Muscle layer of colon (tissue), 2 donors: ENCODE measurements around the gene NFYC.
"Not testable (repeated sequence)": the region's sequence is repeated elsewhere in the genome, so short reads cannot be mapped to it uniquely, and the experiment has no call there.

Source experiments
- H3K27ac ChIP-seq: one replicate; pipeline ENCODE4 v1.7.0; 2013; ENCODE audit warnings: low read depth, mild to moderate bottlenecking, low read length, moderate library complexity
- H3K27me3 ChIP-seq, 2 donors: one replicate each; pipeline ENCODE4 v1.7.0; 2013; ENCODE audit warnings: low read length in 2 of 2, mild to moderate bottlenecking in 2 of 2; ENCODE audit not compliant: insufficient read depth in 2 of 2, control insufficient read depth in 1 of 2
- H3K36me3 ChIP-seq: one replicate; pipeline ENCODE4 v1.7.0; 2013; ENCODE audit warnings: mild to moderate bottlenecking, low read length; ENCODE audit not compliant: insufficient read depth
- H3K4me1 ChIP-seq: one replicate; pipeline ENCODE4 v1.7.0; 2013; ENCODE audit warnings: mild to moderate bottlenecking, low read length; ENCODE audit not compliant: insufficient read depth
- H3K4me3 ChIP-seq, 2 donors: one replicate each; pipeline ENCODE4 v1.7.0; 2013; ENCODE audit warnings: low read length in 2 of 2, low read depth in 1 of 2, mild to moderate bottlenecking in 1 of 2, moderate library complexity in 1 of 2
- H3K9ac ChIP-seq: one replicate; pipeline ENCODE4 v1.7.0; 2013; ENCODE audit warnings: low read length
- H3K9me3 ChIP-seq: one replicate; pipeline ENCODE4 v1.7.0; 2013; ENCODE audit warnings: mild to moderate bottlenecking, low read length
- donor health status: abdominal sarcoma.
- donor health status: Adenocarcinoma of cecum.

NFYC gene

DNA sequence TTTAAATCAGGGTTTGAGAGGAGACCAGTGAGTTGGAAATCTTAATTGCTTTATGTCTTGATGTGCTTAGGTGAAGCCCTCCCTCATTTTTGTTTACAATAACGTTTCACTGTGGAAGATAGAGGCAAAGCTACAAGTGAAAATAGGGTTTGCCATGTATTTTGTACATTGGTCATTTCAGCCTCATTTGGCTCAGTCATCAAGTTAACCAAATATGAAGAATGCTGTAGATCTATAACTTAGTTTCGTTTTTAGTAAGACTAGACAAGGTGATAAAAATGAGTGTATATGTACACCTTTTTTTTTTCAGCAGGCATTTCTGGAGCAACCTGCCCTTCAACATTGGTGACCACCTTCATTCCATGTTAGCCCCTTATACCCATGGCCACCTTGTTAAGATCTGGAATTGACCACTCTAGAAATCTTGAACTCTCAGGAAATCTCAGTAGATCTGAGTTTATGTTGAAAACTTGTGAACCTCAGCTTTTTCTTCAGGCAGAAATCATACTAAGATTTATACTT is 2.9 kb downstream of the NFYC start:
- Histone ChIP-seq H3K27me3 (no peaks in the 10 kb centered on the region), H3K27ac (no peak overlapping the region)

DNA sequence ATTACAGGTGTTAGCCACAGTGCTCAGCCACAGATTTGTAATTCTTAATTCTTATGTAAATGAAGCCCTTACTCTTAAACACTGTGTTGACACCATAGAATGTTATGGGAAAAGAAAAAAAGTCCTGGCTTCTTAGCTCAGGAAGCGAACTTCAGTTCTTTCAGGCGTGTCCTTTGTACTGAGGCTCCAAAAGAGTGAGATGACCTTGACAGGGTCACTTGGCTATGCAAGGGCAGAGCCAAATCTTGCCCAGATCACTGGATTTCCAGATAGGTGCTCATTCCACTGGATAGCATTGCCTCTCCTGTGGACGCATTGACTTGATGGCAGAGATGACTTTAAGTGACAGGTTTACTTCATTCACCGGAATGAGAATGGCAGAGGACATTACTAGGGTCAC is 4.8 kb downstream of the NFYC start:
- no peak overlapping the region for H3K4me3 ChIP-seq
- peaks cover 29% of the 10 kb centered on the region for H3K4me1 ChIP-seq

More for the DNA sequence above, 2.9 kb downstream of the NFYC start:
- no peak overlapping the region for H3K4me3 ChIP-seq
- H3K36me3 ChIP-seq, result no peaks in the 10 kb centered on the region
- H3K9ac ChIP-seq, result no peak overlapping the region
- H3K4me1 ChIP-seq, result peaks cover 35% of the 10 kb centered on the region
- no peaks in the 10 kb centered on the region for H3K9me3 ChIP-seq

DNA sequence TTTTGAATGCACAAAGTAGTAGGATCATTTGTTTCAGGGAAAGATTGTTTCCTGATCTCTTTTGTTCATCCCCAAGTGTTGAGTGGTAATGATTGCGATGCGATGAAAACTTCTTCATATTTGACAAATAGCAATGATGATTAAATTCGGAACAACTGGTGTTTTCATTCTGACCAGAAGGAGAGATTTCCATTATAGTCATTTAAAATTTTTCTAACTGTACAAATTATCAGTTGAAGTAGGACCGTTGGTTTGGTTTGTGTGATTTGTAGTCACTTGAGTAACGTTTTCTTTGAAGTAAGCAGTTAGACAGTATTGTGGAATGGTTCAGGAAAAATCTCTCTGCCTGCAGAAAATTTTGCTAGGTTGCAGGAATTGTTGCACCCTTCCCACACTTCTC is 5.9 kb downstream of the NFYC start:
- no peak overlapping the region for H3K9ac ChIP-seq
- peaks cover 26% of the 10 kb centered on the region for H3K4me1 ChIP-seq
- H3K9me3 ChIP-seq, result no peaks in the 10 kb centered on the region
- H3K36me3 ChIP-seq, result no peaks in the 10 kb centered on the region
- no peak overlapping the region for H3K4me3 ChIP-seq
- no peak overlapping the region for H3K27ac ChIP-seq
- H3K27me3 ChIP-seq, result no peaks in the 10 kb centered on the region

More for the DNA sequence above, 4.8 kb downstream of the NFYC start:
- Histone ChIP-seq H3K27me3 (no peaks in the 10 kb centered on the region), H3K9ac (no peak overlapping the region), H3K36me3 (no peaks in the 10 kb centered on the region), H3K9me3 (no peaks in the 10 kb centered on the region), H3K27ac (no peak overlapping the region)

GRCh38 chr1:40699787-40700186 is 8.3 kb downstream of the NFYC start:
- H3K27ac ChIP-seq, result no peak overlapping the region

DNA sequence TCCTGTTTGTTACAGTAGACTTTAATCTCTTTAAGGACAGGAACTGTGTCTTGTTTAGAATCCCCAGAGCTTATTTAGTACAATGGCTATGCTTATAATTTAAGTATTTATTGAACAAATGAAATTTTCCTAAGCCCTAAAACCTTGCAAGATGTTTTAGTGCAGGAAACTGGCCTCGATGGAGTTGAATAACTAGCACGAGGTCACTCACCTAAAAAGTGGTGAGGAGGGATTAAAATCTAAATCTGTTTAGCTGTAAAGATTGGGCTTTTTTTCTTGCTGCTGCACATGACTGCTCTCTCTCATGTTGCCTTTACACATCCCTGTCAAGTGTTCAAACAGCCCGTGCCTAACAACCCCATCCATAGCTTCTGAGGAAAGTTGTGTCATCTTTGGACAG is 10.2 kb downstream of the NFYC start:
- H3K27ac ChIP-seq, result no peak overlapping the region
- peaks cover 23% of the 10 kb centered on the region for H3K4me1 ChIP-seq
- H3K36me3 ChIP-seq, result no peaks in the 10 kb centered on the region
- H3K9ac ChIP-seq, result no peak overlapping the region
- H3K9me3 ChIP-seq, result no peaks in the 10 kb centered on the region
- no peaks in the 10 kb centered on the region for H3K27me3 ChIP-seq
- no peak overlapping the region for H3K4me3 ChIP-seq

More at GRCh38 chr1:40699787-40700186, 8.3 kb downstream of the NFYC start:
- H3K9me3 ChIP-seq, result no peaks in the 10 kb centered on the region
- no peaks in the 10 kb centered on the region for H3K36me3 ChIP-seq
- H3K4me3 ChIP-seq, result no peak overlapping the region
- H3K27me3 ChIP-seq, result no peaks in the 10 kb centered on the region
- peaks cover 28% of the 10 kb centered on the region for H3K4me1 ChIP-seq
- no peak overlapping the region for H3K9ac ChIP-seq

DNA sequence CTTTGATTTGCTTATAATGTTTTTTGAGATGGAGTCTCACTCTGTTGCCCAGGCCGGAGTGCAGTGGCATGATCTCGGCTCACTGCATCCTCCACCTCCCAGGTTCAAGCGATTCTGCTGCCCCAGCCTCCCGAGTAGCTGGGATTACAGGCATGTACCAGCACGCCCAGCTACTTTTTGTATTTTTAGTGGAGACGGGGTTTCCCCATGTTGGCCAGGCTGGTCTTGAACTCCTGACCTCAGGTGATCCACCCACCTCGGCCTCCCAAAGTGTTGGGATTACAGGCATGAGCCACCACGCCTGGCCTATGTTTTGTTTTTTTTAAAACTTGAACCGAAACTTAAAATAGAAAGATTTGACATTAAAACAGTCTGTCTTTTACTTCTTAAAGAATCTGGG is 11.3 kb downstream of the NFYC start:
- H3K9ac ChIP-seq, H3K9me3 ChIP-seq, H3K36me3 ChIP-seq, H3K27ac ChIP-seq, H3K4me3 ChIP-seq, H3K27me3 ChIP-seq: not testable (repeated sequence)
- peaks cover 16% of the 10 kb centered on the region for H3K4me1 ChIP-seq

DNA sequence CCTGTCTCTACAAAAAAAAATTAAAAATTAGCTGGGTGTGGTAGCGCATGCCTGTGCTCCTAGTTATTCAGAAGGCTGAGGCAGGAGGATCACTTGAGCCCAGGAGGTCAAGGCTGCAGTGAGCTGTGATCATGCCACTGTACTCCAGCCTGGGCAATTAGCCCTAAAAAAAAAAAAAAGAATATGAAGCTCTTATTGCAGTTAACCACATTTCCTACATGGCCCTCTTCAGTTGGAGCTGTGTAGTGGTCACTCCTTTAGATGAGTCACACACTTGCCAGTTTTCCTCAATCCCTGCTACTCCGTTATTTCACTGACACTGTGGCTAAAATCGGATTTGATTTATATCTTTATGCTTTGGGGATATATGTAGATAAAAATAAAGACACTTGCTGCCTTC is 11.8 kb downstream of the NFYC start:
- Histone ChIP-seq H3K27ac (no peak overlapping the region), H3K4me1 (peaks cover 21% of the 10 kb centered on the region), H3K27me3 (no peaks in the 10 kb centered on the region), H3K9ac (no peak overlapping the region), H3K9me3 (no peaks in the 10 kb centered on the region), H3K4me3 (no peak overlapping the region), H3K36me3 (no peaks in the 10 kb centered on the region)

GRCh38 chr1:40704817-40705733 is 13.6 kb downstream of the NFYC start:
- H3K4me1 ChIP-seq, result peaks cover 20% of the 10 kb centered on the region
- no peak overlapping the region for H3K27ac ChIP-seq
- H3K9ac ChIP-seq, result no peak overlapping the region
- no peaks in the 10 kb centered on the region for H3K27me3 ChIP-seq
- H3K36me3 ChIP-seq, result no peaks in the 10 kb centered on the region
- H3K9me3 ChIP-seq, result no peaks in the 10 kb centered on the region
- H3K4me3 ChIP-seq, result no peak overlapping the region

DNA sequence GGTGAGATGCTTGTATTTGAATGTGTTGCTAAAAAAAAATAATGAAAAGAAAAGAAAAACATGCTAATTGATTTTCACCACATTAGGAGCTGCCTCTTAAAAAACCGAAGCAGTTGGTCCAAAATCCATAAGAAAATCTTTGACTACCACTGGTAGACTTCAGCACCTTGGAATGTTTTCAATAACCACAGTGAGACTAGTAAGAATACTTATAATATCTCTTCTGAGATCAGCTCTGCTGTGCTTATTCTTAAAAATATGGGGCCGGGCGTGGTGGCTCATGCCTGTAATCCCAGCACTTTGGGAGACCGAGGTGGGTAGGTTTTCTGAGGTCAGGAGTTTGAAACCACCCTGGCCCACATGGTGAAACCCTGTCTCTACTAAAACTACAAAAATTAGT is 15.1 kb downstream of the NFYC start:
- H3K27me3 ChIP-seq, result no peaks in the 10 kb centered on the region
- no peak overlapping the region for H3K4me3 ChIP-seq
- no peak overlapping the region for H3K9ac ChIP-seq
- H3K36me3 ChIP-seq, result no peaks in the 10 kb centered on the region
- peaks cover 28% of the 10 kb centered on the region for H3K4me1 ChIP-seq
- H3K9me3 ChIP-seq, result no peaks in the 10 kb centered on the region
- no peak overlapping the region for H3K27ac ChIP-seq

- Histone ChIP-seq H3K9ac (peak overlapping the region; percentile 5), H3K4me1 (peaks cover 40% of the 10 kb centered on the region), H3K36me3 (no peaks in the 10 kb centered on the region), H3K9me3 (no peaks in the 10 kb centered on the region), H3K27ac (peak overlapping the region; percentile 83), H3K4me3 (peak overlapping the region in 1 of 2 donors; percentile 60), H3K27me3 (no peaks in the 10 kb centered on the region)
Measured at GRCh38 chr1:40708750-40709099, 17.2 kb downstream of the NFYC start.

DNA sequence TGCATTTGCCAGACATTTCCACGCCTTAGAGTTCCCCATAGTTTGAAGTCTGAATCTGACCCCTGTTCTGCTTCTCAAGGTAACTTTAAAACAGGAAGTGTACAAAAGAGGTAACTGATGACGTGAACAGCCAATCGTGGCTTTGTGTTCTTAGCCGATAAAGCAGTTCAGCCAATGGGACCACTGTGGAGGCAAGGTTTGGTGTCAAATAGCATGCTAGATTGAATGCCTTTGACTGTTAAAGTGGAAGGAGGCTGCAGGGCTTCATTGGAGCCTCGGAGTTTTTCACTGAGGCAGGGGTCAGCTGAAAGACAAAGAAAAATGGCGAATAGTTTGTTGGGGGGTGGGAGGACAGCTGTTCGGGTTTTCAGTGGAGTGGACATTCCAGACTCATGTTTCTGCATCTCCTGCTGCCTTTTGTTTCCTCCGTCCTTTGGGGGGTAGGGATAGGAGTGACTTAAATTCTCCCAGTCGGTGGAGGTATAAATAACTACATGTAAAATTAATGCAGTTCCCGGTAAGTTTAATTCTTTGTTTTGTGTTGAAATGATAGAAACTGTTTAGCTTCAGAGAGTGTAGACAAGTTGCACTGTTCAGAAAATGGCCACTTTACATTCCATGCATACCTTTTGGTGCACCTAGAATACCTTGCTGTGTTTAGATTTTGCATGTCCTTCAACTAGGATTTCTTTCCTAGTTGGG is 17.7 kb downstream of the NFYC start:
- Histone ChIP-seq H3K9ac (peak overlapping the region; percentile 52), H3K27ac (peak overlapping the region; percentile 83), H3K27me3 (no peaks in the 10 kb centered on the region), H3K4me3 (peak overlapping the region; percentile 47 to 60), H3K4me1 (peaks cover 40% of the 10 kb centered on the region), H3K9me3 (no peaks in the 10 kb centered on the region), H3K36me3 (no peaks in the 10 kb centered on the region)
